GM12878 (cell line): Measurements from ENCODE around the gene SCARF2. TPM values are rescaled to one million over a fixed set of nuclear protein-coding genes. Genes with fewer than 3 reads are reported as not detected.

Source experiments
- ATAC-seq: fragments of 200-7000 bp; cut with Tn5 transposase; 3 replicates; pipeline ENCODE4 v1.9.1; 2020; ENCODE audit warnings: mild to moderate bottlenecking, moderate library complexity
- BruUV-seq: library from RNA; stranded (reverse); fragments of 400-500 nt; replicated peaks from 2 replicates; lab custom pipeline; 2021; lab: Mats Ljungman, UMichigan
- CTCF ChIA-PET: fragments of 300-600 bp; sonication (Branson Sonifier 250); formaldehyde crosslinking; extraction: SDS; loops from one replicate; lab custom pipeline; 2021; ENCODE audit warnings: inconsistent platforms; lab: Yijun Ruan, JAX
- POLR2A ChIA-PET: fragments of 350-600 bp; formaldehyde crosslinking; extraction: SDS; loops from one replicate; lab custom pipeline; 2021; ENCODE audit warnings: inconsistent platforms; lab: Charles Lee
- RAD21 ChIA-PET: fragments of 300-600 bp; sonication (Branson Sonifier 250); formaldehyde crosslinking; loops from one replicate; lab custom pipeline; 2023; ENCODE audit warnings: antibody characterized with exemption; ENCODE audit not compliant: unreplicated experiment; lab: Charles Lee
- SMC1A ChIA-PET: fragments of 300-600 bp; sonication (Branson Sonifier 250); formaldehyde crosslinking; loops from one replicate; lab custom pipeline; 2023; ENCODE audit not compliant: unreplicated experiment, uncharacterized antibody; lab: Charles Lee
- DNase-seq: peaks from one replicate; pipeline ENCODE4 v3.0.0-alpha.2; 2011; ENCODE audit warnings: low read depth, low spot score
- FAIRE-seq: peaks from 3 replicates; lab custom pipeline; 2011; peaks lifted over from hg19 to GRCh38; lab: Jason Lieb, UNC
- H2AFZ ChIP-seq: 2 replicates; pipeline ENCODE4 v1.6.0; 2011; ENCODE audit warnings: low read depth, low read length, control low read depth; ENCODE audit not compliant: control insufficient read depth
- H3K27ac ChIP-seq: 2 replicates; pipeline ENCODE4 v1.5.1; 2011; ENCODE audit warnings: control low read depth; ENCODE audit not compliant: control insufficient read depth, insufficient read depth
- H3K27me3 ChIP-seq, 2 experiments: replicated peaks in 1 of 2; 2 replicates each; pipeline versions ENCODE4 v1.6.0 to v1.6.1; 2011; ENCODE audit warnings: low read length in 1 of 2; ENCODE audit not compliant: control insufficient read depth in 2 of 2, insufficient read depth in 2 of 2
- H3K36me3 ChIP-seq, 2 experiments: 2 replicates each; pipeline ENCODE4 v1.5.1; 2011; ENCODE audit warnings: low read length in 1 of 2; ENCODE audit not compliant: control insufficient read depth in 2 of 2, insufficient read depth in 2 of 2
- H3K4me1 ChIP-seq: 2 replicates; pipeline ENCODE4 v1.6.1; 2011; ENCODE audit warnings: mild to moderate bottlenecking, low read length, moderate library complexity, mixed read lengths; ENCODE audit not compliant: control insufficient read depth, insufficient read depth
- H3K4me2 ChIP-seq: 2 replicates; pipeline ENCODE4 v1.6.0; 2011; ENCODE audit warnings: control low read depth; ENCODE audit not compliant: control insufficient read depth, insufficient read depth
- H3K4me3 ChIP-seq: fragments of 200-600 bp; sonication (generic); 2 replicates; pipeline ENCODE4 v1.5.1; 2016
- H3K79me2 ChIP-seq: 2 replicates; pipeline ENCODE4 v1.6.0; 2011; ENCODE audit warnings: low read length; ENCODE audit not compliant: control insufficient read depth, insufficient read depth
- H3K9ac ChIP-seq: 2 replicates; pipeline ENCODE4 v1.8.0; 2011; ENCODE audit warnings: low read length, control low read depth, mixed read lengths; ENCODE audit not compliant: control insufficient read depth, insufficient read depth
- H3K9me3 ChIP-seq: replicated peaks from 3 replicates; pipeline ENCODE4 v1.5.1; 2011; ENCODE audit warnings: mild to moderate bottlenecking, low read length; ENCODE audit not compliant: control insufficient read depth, insufficient read depth
- H4K20me1 ChIP-seq: 2 replicates; pipeline ENCODE4 v1.6.0; 2011; ENCODE audit not compliant: control insufficient read depth, insufficient read depth
- MTA3 ChIP-seq: IDR thresholded peaks from 2 replicates; pipeline ENCODE4 v1.6.1; 2012; ENCODE audit warnings: low read length, inconsistent platforms, borderline replicate concordance
- NBN ChIP-seq: fragments of 450-650 bp; IDR thresholded peaks from 2 replicates; pipeline ENCODE4 v1.6.1; 2016
- TBL1XR1 ChIP-seq: IDR thresholded peaks from 2 replicates; pipeline ENCODE4 v1.6.1; 2012; ENCODE audit warnings: low read depth, low read length, improper control_type of control experiment
- ZNF274 ChIP-seq: IDR thresholded peaks from one replicate; pipeline ENCODE4 v1.8.0; 2011; ENCODE audit not compliant: insufficient read length, insufficient read depth
- WGBS: methylation state at CpG from one replicate; pipeline ENCODE4 v1.1.6; 2016; ENCODE audit warnings: low lambda C conversion rate; ENCODE audit not compliant: insufficient replicate concordance, insufficient coverage; ENCODE audit errors: missing lambda C conversion rate; 5-methylcytosine and 5-hydroxymethylcytosine counted together
- in situ Hi-C: fragments of 300-500 bp; cut with MboI; formaldehyde crosslinking; loops from 9 replicates; pipeline ENCODE4 v1.14.3; 2018; ENCODE audit warnings: mixed read lengths
- intact Hi-C: fragments of 100-400 bp; cut with micrococcal nuclease; formaldehyde crosslinking; loops from one replicate; pipeline ENCODE4 v1.14.2; 2022; ENCODE audit not compliant: unreplicated experiment
- polyA plus RNA-seq, 11 experiments: library from polyadenylated mRNA; depleted of rRNA in 4 of 11; unstranded in 6 of 11; stranded (reverse) in 5 of 11; fragments of >200 nt; fragmentation: Nextera tagmentation in 4 of 11; fragmentation: Illumina TruSeq in 1 of 11; extraction: Ambion mirVana in 4 of 11; extraction: Trizol in 1 of 11; gene quantifications; 1 replicate in 1 of 11; 2 replicates in 10 of 11; pipeline versions ENCODE4 v1.2.1 to v1.2.3, GENCODE V29; 2011 to 2016; ENCODE audit warnings: inconsistent platforms in 2 of 11, missing spikeins in 2 of 11, low read depth in 1 of 11
- total RNA-seq, 4 experiments: library from RNA; depleted of rRNA in 3 of 4; stranded (reverse); fragments of >200 nt in 3 of 4; fragmentation: Illumina TruSeq in 1 of 4; extraction: Trizol in 1 of 4; gene quantifications; 2 replicates each; pipeline versions ENCODE4 v1.2.1 to v1.2.3, GENCODE V29; 2013 to 2021
- TF ChIP-seq, protein P1 (sequence below): fragments of 450-650 bp; IDR thresholded peaks from 2 replicates; pipeline ENCODE4 v1.6.1; 2018; ENCODE audit warnings: mild to moderate bottlenecking, low read depth, moderate library complexity; ENCODE audit not compliant: partially characterized antibody
- TF ChIP-seq, protein P2 (sequence below): fragments of 450-650 bp; formaldehyde crosslinking; IDR thresholded peaks from 2 replicates; pipeline ENCODE4 v1.5.0; 2022; ENCODE audit warnings: mild to moderate bottlenecking, missing genetic modification characterization
- TF ChIP-seq, protein P3 (sequence below): fragments of 450-650 bp; IDR thresholded peaks from 2 replicates; pipeline ENCODE4 v1.6.1; 2017; ENCODE audit warnings: mild to moderate bottlenecking, moderate library complexity
- TF ChIP-seq, protein P4 (sequence below), 3 experiments: IDR thresholded peaks in 2 of 3; conservative IDR thresholded peaks in 1 of 3; 2 replicates each; pipeline ENCODE4 v1.5.1; 2011; ENCODE audit warnings: low read depth in 3 of 3, low read length in 3 of 3, mild to moderate bottlenecking in 3 of 3, control low read depth in 2 of 3, moderate library complexity in 2 of 3, inconsistent platforms in 1 of 3, mixed read lengths in 1 of 3; ENCODE audit not compliant: control insufficient read depth in 2 of 3, insufficient read depth in 1 of 3; ENCODE audit errors: extremely low read depth in 1 of 3

Gene SCARF2
- total and polyA plus RNA-seq, 10 of the 15 experiments (the other 5 are each of a cell fraction or from before 2014, with no cell fraction given) = 0.01 to 0.74 (median 0.17) TPM; not detected in 5

DNA sequence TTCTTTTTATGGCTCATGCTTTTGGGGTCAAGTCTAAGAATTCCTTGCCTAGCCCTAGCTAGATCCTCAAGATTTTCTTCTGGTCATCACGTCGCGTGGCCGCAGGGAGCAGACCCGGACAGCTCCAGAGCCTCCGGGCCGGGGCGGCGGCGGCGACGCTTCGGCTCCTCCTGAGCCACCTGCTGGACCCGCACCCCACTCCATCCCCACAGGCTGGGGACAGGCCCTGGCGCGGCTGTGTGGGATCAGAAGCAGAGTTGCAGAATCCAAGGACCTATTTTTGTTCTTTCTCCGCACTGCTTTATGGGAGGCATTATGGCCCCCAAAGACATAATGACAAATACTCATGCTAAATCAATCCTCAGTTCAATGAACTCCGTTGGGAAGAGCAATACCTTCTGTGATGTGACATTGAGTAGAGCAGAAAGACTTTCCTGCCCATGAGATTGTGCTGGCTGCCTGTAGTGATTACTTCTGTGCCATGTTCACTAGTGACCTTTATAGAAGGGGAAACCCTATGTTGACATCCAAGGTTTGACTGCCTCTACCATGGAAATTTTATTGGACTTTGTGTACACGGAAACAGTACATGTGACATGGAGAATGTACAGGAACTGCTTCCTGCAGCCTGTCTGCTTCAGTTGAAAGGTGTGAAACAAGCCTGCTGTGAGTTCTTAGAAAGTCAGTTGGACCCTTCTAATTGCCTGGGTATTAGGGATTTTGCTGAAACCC is 12.4 kb upstream of the SCARF2 start:
- ChIA-PET RAD21 (no interaction called here), CTCF (no interaction called here), SMC1A (interaction anchor here (0.6 kb wide), 1 partner anchor 1631 kb away, joined by 4 read pairs; no protein-coding TSS in a partner anchor), POLR2A (no interaction called here)
- no peak overlapping the region for H3K4me3 ChIP-seq
- H3K4me1 ChIP-seq = no peaks in the 10 kb centered on the region
- H3K79me2 ChIP-seq = no peaks in the 10 kb centered on the region
- H4K20me1 ChIP-seq = no peaks in the 10 kb centered on the region
- FAIRE-seq (no peak), DNase-seq (no peak), ATAC-seq (no peak)
- H3K9me3 ChIP-seq = no peaks in the 10 kb centered on the region
- in situ Hi-C loops (no loop called here), intact Hi-C loops (no loop called here)
- no peak overlapping the region for H3K4me2 ChIP-seq
- H3K36me3 ChIP-seq = no peaks in the 10 kb centered on the region
- WGBS = 96% methylated on average over 9 of the region's 19 CpGs
- H3K27ac ChIP-seq = no peak overlapping the region
- no peaks in the 10 kb centered on the region for H3K27me3 ChIP-seq
- H2AFZ ChIP-seq = no peak overlapping the region
- H3K9ac ChIP-seq = no peak overlapping the region
- BruUV-seq = no TSS peak
- TF ChIP-seq ZNF274 (no peak), NBN (no peak), MTA3 (no peak), TBL1XR1 (no peak)
- TF ChIP-seq, protein P1, sequence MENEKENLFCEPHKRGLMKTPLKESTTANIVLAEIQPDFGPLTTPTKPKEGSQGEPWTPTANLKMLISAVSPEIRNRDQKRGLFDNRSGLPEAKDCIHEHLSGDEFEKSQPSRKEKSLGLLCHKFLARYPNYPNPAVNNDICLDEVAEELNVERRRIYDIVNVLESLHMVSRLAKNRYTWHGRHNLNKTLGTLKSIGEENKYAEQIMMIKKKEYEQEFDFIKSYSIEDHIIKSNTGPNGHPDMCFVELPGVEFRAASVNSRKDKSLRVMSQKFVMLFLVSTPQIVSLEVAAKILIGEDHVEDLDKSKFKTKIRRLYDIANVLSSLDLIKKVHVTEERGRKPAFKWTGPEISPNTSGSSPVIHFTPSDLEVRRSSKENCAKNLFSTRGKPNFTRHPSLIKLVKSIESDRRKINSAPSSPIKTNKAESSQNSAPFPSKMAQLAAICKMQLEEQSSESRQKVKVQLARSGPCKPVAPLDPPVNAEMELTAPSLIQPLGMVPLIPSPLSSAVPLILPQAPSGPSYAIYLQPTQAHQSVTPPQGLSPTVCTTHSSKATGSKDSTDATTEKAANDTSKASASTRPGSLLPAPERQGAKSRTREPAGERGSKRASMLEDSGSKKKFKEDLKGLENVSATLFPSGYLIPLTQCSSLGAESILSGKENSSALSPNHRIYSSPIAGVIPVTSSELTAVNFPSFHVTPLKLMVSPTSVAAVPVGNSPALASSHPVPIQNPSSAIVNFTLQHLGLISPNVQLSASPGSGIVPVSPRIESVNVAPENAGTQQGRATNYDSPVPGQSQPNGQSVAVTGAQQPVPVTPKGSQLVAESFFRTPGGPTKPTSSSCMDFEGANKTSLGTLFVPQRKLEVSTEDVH = no peak
- TF ChIP-seq, protein P2, sequence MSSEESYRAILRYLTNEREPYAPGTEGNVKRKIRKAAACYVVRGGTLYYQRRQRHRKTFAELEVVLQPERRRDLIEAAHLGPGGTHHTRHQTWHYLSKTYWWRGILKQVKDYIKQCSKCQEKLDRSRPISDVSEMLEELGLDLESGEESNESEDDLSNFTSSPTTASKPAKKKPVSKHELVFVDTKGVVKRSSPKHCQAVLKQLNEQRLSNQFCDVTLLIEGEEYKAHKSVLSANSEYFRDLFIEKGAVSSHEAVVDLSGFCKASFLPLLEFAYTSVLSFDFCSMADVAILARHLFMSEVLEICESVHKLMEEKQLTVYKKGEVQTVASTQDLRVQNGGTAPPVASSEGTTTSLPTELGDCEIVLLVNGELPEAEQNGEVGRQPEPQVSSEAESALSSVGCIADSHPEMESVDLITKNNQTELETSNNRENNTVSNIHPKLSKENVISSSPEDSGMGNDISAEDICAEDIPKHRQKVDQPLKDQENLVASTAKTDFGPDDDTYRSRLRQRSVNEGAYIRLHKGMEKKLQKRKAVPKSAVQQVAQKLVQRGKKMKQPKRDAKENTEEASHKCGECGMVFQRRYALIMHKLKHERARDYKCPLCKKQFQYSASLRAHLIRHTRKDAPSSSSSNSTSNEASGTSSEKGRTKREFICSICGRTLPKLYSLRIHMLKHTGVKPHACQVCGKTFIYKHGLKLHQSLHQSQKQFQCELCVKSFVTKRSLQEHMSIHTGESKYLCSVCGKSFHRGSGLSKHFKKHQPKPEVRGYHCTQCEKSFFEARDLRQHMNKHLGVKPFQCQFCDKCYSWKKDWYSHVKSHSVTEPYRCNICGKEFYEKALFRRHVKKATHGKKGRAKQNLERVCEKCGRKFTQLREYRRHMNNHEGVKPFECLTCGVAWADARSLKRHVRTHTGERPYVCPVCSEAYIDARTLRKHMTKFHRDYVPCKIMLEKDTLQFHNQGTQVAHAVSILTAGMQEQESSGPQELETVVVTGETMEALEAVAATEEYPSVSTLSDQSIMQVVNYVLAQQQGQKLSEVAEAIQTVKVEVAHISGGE = no peak
- TF ChIP-seq, protein P3, sequence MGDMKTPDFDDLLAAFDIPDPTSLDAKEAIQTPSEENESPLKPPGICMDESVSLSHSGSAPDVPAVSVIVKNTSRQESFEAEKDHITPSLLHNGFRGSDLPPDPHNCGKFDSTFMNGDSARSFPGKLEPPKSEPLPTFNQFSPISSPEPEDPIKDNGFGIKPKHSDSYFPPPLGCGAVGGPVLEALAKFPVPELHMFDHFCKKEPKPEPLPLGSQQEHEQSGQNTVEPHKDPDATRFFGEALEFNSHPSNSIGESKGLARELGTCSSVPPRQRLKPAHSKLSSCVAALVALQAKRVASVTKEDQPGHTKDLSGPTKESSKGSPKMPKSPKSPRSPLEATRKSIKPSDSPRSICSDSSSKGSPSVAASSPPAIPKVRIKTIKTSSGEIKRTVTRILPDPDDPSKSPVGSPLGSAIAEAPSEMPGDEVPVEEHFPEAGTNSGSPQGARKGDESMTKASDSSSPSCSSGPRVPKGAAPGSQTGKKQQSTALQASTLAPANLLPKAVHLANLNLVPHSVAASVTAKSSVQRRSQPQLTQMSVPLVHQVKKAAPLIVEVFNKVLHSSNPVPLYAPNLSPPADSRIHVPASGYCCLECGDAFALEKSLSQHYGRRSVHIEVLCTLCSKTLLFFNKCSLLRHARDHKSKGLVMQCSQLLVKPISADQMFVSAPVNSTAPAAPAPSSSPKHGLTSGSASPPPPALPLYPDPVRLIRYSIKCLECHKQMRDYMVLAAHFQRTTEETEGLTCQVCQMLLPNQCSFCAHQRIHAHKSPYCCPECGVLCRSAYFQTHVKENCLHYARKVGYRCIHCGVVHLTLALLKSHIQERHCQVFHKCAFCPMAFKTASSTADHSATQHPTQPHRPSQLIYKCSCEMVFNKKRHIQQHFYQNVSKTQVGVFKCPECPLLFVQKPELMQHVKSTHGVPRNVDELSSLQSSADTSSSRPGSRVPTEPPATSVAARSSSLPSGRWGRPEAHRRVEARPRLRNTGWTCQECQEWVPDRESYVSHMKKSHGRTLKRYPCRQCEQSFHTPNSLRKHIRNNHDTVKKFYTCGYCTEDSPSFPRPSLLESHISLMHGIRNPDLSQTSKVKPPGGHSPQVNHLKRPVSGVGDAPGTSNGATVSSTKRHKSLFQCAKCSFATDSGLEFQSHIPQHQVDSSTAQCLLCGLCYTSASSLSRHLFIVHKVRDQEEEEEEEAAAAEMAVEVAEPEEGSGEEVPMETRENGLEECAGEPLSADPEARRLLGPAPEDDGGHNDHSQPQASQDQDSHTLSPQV = no peak
- TF ChIP-seq, protein P4, sequence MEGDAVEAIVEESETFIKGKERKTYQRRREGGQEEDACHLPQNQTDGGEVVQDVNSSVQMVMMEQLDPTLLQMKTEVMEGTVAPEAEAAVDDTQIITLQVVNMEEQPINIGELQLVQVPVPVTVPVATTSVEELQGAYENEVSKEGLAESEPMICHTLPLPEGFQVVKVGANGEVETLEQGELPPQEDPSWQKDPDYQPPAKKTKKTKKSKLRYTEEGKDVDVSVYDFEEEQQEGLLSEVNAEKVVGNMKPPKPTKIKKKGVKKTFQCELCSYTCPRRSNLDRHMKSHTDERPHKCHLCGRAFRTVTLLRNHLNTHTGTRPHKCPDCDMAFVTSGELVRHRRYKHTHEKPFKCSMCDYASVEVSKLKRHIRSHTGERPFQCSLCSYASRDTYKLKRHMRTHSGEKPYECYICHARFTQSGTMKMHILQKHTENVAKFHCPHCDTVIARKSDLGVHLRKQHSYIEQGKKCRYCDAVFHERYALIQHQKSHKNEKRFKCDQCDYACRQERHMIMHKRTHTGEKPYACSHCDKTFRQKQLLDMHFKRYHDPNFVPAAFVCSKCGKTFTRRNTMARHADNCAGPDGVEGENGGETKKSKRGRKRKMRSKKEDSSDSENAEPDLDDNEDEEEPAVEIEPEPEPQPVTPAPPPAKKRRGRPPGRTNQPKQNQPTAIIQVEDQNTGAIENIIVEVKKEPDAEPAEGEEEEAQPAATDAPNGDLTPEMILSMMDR (IDR thresholded peaks at IDR 0.05 in 2 of 3, conservative IDR thresholded peaks at IDR 0.05 in 1 of 3; ENCODE audit: control insufficient read depth in 2 of 3, extremely low read depth in 1 of 3, insufficient read depth in 1 of 3, low read depth in 3 of 3, low read length in 3 of 3) = no peak
